Cerebellar nuclear complex (tissue), 1 donor: Measurements from ENCODE around the gene B3GNT5.

Experiments used
- DNase-seq, 2 experiments: peaks; one replicate each; lab custom pipeline; 2025; lab: John Stamatoyannopoulos, UW

B3GNT5 gene, protein sequence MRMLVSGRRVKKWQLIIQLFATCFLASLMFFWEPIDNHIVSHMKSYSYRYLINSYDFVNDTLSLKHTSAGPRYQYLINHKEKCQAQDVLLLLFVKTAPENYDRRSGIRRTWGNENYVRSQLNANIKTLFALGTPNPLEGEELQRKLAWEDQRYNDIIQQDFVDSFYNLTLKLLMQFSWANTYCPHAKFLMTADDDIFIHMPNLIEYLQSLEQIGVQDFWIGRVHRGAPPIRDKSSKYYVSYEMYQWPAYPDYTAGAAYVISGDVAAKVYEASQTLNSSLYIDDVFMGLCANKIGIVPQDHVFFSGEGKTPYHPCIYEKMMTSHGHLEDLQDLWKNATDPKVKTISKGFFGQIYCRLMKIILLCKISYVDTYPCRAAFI

DNA sequence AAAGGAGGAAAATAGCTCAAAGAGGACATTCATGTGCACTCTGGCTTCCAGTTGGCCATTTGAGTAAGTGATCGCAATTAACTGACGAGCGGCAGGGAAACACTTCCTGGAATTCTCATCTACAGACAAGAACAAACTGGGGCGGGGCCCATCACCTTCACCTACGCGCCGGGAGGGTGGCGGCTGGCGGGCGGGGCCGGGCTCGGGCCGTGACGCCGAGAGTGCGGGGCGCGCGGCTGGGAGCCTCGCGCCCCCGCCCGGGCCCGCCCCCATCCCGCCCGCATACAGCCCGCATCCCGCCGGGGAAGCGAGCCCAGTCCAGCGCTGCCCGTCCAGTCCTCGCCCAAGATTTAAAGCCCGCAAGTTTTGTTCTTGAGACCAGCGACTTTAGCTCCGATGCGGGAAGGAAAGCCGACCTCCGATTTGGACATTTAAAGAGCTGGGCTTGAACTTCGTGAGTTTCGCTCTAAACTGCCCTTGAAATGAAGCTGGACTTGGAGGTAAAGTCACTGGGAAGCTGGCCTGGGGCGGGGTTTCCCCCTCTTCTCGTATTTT, at the start of gene B3GNT5:
TSS of gene B3GNT5 (plus strand) at position 281 of the 555 bp plus-strand sequence. CDS start 16,546 bp downstream, outside the sequence.
- DNase-seq = no peak

GRCh38 chr3:183203670-183204069, 49.4 kb upstream of the B3GNT5 start:
- no peak for DNase-seq

- no peak for DNase-seq
These were observed 44.8 kb upstream of the B3GNT5 start for GRCh38 chr3:183208260-183208659.

DNA sequence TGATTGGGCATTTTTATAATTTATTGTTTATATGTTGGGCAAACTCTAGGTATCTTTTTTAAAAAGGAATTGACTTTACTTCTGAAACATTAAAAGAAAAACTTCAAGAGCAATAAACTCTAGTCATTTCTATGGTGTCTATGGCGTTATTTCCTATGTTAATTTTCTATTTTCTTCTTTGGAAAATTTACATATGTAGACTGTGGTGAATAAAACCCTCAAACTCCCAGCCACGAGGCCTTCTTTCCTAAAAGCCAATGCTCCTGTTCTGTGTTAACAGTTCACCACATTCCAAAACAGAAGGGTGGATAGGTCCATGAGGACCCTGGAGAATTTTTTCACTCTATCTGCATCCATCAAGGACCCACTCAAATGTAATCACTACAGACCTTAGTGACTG, 44.3 kb upstream of the B3GNT5 start:
- no peak for DNase-seq

DNA sequence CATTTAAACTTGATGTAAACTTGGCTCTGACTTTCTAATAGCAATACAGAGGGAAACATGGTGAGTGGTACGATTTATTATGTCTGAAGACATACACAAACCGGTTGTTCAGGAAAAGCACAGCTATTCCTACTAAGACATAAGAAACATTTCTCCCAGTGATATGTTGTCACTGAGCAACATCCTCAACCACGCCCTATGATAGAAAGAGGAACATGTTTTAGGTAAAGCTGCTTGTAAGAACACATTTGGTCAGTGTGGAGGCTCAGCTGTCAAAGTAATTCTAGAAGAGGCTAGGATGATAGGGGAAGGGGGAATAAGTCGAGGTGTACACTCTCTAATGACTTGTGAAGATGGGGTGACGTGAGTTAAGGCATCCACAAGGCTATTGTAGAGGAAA, 42.7 kb upstream of the B3GNT5 start:
- DNase-seq = no peak

DNA sequence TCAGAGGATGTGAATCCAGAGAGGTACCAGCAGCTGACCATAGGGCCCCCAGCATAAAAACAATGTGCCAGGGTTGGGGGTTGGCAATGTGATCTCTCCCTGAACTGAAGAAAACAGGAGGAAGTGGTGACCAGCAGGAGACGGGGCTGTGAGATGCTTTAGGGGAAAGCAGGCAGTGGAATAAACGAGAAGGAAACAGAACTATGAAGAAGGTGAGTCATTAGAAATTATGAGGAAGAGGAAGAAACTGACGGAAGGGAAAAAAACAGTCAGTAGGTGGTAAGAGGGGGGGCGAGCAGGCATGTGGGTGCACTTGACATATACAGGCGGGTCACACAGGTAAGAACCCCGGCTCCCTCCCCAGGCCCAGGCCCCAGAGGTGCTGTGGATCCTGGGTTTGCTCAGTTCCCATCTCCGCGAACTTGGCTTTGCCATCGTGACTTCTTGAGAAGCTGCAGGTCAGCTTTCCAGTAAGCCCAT, 42.2 kb upstream of the B3GNT5 start:
- no peak for DNase-seq

- DNase-seq = no peak
These were observed 41.7 kb upstream of the B3GNT5 start for GRCh38 chr3:183211352-183211751.

DNA sequence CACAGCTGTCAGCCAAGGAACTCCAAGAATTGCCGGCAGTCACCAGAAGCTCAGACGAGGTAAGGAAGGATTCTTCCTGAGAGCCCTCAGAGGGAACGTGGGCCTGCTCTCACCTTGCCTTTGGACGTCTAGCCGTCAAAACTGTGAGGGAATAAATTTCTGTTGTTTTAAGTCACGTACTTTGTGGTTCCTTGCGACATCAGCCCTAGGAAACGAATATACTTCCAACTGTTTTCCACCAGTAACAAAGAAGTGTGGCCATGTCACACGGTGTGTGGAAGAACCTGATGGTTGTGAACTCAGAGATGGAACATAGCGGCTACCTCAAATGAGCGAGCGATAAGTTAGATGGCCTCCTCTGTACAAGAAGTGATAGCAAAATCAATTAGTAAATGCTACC, 41.0 kb upstream of the B3GNT5 start:
- DNase-seq = no peak

DNA sequence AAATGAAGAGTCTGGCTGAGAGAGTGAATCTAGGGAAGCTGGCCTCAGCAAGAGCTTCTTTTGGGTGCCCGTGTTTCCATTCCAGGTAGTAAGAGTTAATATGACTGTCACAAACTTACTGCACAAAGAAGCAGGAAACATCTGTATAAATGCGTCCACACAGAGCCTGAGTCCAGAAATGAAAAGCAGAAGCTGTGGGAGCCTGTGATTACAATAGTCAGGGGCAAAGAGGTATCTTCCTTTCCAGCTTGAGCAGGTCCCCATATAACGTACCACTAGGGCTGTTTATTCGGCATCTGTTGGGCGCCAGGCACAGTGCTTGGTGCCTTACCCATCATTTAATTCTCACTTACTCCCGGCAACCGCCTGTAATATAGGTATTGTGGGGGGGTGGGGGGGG, 40.5 kb upstream of the B3GNT5 start:
- no peak for DNase-seq

- no peak for DNase-seq
These were observed 39.4 kb upstream of the B3GNT5 start for GRCh38 chr3:183213415-183214276.

DNA sequence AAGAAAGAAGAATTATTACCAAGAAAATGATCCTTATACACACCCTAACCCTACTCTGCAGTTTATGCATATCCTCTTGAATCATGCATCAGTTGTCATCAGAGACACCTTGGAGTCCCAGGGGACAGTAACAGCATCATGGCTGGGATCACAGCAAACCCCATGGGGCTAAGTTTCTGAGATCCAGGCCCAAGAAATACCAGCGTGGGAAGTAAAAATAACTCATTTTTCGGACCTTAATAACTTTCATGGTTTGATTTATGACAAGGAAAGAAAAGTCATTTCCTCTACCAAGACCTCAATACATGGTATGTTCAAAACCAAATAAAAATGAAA, 38.8 kb upstream of the B3GNT5 start:
- no peak for DNase-seq

GRCh38 chr3:183215591-183216202, 37.4 kb upstream of the B3GNT5 start:
- no peak for DNase-seq

GRCh38 chr3:183217548-183218332, 35.3 kb upstream of the B3GNT5 start:
- no peak for DNase-seq

DNA sequence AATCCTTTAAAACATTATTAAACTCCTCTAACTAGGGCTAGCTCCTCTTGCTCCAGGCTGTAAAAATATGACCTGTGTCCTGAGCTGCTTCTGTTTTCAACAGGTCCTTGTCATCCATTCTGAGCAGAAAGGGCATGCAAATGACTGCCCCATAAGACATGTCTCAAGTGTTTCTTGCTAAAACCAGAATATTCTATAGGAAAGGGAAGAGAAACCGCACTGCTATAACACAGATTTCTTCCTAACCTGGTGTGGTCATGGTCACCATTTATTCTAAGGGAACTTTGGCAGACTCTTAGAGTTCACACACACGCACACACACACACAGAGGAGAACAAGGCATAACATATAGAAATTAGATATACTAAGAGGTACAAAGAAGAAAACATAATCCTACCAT, 34.2 kb upstream of the B3GNT5 start:
- DNase-seq = no peak

- DNase-seq = no peak
These were observed 32.2 kb upstream of the B3GNT5 start for GRCh38 chr3:183220828-183221227.

DNA sequence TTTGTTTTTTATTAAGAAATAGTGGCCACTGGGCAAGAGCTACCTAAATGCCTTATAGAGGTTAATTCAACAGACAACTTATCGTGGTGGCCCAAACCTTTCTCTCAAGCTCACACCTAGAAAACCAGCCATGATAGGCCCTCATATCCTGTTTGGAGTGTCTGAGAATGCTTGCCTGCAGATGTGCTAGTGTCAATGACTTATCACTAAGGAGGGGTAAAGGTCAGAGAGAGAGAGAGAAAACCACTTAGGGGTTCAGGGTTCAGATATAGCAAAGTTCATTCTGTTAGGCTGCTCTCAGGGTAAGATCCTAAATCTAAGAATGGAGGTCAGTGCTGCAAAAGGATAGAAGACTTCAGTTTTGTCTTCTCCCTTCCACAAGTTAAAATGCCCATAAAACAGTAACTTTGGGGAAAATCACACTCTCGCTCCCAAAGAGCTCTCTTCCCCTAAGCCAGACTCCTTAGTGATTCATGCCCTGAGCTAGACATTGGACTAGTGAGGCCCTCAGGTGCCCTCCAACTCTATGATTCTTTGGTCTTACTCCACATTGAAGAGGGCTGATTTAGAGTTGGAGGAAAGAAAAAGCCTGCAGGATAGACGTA, 30.3 kb upstream of the B3GNT5 start:
- no peak for DNase-seq

GRCh38 chr3:183224180-183224970, 28.7 kb upstream of the B3GNT5 start:
- DNase-seq = no peak

GRCh38 chr3:183226333-183226890, 26.6 kb upstream of the B3GNT5 start:
- DNase-seq = no peak

DNA sequence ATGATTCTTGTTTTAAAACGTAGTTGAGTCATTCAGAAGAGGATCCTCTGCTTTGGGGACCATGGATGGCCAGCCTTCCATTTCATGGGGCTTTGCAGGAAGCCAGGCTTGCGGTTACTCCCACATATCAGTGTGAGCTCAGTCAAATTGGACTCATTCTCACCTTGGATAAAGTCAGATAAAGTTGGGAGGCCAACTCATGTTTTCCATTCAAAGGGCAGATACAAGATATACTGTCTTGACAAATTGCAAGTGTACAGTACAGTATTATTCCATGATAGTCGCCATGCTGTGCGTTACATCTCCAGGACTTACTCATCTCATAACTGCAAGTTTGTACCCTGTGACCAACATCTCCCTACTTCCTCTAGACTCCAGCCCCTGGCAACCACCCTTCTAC, 25.5 kb upstream of the B3GNT5 start:
- DNase-seq = no peak

DNA sequence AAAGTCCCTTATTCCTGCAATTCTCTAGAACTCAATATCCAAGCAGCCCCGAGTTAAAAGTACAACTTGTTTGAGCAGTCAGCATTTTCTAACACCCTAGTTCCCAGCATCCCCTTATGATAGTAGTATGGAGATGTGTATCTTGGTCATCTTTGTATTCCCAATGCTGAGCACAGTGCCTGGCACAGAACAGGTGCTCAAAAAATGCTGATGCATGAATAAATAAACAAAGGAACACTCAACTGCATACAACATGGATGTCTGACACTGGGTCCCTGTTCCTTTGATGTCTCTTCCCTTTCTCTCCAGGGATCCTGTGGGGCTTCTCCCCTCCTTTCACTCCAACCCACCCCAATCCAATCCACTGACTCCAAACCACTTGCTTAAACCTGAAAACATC, 23.9 kb upstream of the B3GNT5 start:
- no peak for DNase-seq
